K562 (cell line): ENCODE results near the gene RPL29. TPM values are rescaled to one million over a fixed set of nuclear protein-coding genes. Genes with fewer than 3 reads are reported as not detected.

Source experiments
- ATAC-seq: fragments of 200-7000 bp; cut with Tn5 transposase; 3 replicates; pipeline ENCODE4 v1.9.1; 2020; ENCODE audit warnings: moderate library complexity
- BruUV-seq: library from RNA; stranded (reverse); fragments of 400-500 nt; replicated peaks from 2 replicates; lab custom pipeline; 2021; lab: Mats Ljungman, UMichigan
- CTCF ChIA-PET: fragments of 300-600 bp; formaldehyde crosslinking; extraction: SDS; loops from one replicate; lab custom pipeline; 2021; ENCODE audit warnings: low intra/inter-chr PET ratio; lab: Yijun Ruan, JAX
- POLR2A ChIA-PET: fragments of 300-600, 350-650 bp; sonication (Branson Sonifier 250); formaldehyde crosslinking; extraction: SDS; loops from one replicate; lab custom pipeline; 2021; ENCODE audit warnings: antibody characterized with exemption, inconsistent platforms; lab: Yijun Ruan, JAX
- DNase-seq, 4 experiments: peaks; one replicate each; pipeline versions ENCODE4 v3.0.0 to v3.0.0-alpha.2; 2011 to 2018; ENCODE audit warnings: low spot score in 3 of 4, mixed read lengths in 3 of 4; ENCODE audit errors: extremely low read depth in 1 of 4
- FAIRE-seq: peaks from 2 replicates; lab custom pipeline; 2011; peaks lifted over from hg19 to GRCh38; lab: Jason Lieb, UNC
- H2AFZ ChIP-seq: 2 replicates; pipeline ENCODE4 v1.6.0; 2011; ENCODE audit warnings: low read depth, low read length, control low read depth, inconsistent platforms
- H3K27ac ChIP-seq: fragments of 200-600 bp; 3 replicates; pipeline ENCODE4 v1.8.0; 2011; ENCODE audit warnings: low read depth, mild to moderate bottlenecking, control low read depth, inconsistent platforms, low read length, moderate library complexity, mixed read lengths; ENCODE audit errors: extremely low read depth
- H3K27me3 ChIP-seq, 2 experiments: fragments of 300-600 bp in 1 of 2; 2 replicates in 1 of 2; 3 replicates in 1 of 2; pipeline versions ENCODE4 v1.6.0 to v1.8.0; 2011; ENCODE audit warnings: inconsistent platforms in 2 of 2, low read length in 2 of 2, mild to moderate bottlenecking in 1 of 2, mixed read lengths in 1 of 2, moderate library complexity in 1 of 2; ENCODE audit not compliant: control insufficient read depth in 2 of 2, insufficient read depth in 2 of 2
- H3K36me3 ChIP-seq: fragments of 300-600 bp; 3 replicates; pipeline ENCODE4 v1.8.0; 2011; ENCODE audit warnings: mild to moderate bottlenecking, low read length, inconsistent platforms; ENCODE audit not compliant: control insufficient read depth, insufficient read depth
- H3K4me1 ChIP-seq, 2 experiments: fragments of 200-600 bp in 1 of 2; replicated peaks in 1 of 2; 2 replicates in 1 of 2; 3 replicates in 1 of 2; pipeline versions ENCODE4 v1.5.1 to v1.8.0; 2011; ENCODE audit warnings: inconsistent platforms in 2 of 2, low read length in 2 of 2, mild to moderate bottlenecking in 1 of 2, mixed read lengths in 1 of 2, moderate library complexity in 1 of 2; ENCODE audit not compliant: control insufficient read depth in 2 of 2, insufficient read depth in 2 of 2
- H3K4me2 ChIP-seq: 2 replicates; pipeline ENCODE4 v1.6.1; 2011; ENCODE audit warnings: low read length, control low read depth, inconsistent platforms, mixed read lengths; ENCODE audit not compliant: insufficient read depth
- H3K4me3 ChIP-seq: fragments of 200-600 bp; sonication (generic), shearing (Covaris generic); 2 replicates; pipeline ENCODE4 v1.5.1; 2016; ENCODE audit warnings: control low read depth, inconsistent platforms
- H3K79me2 ChIP-seq: fragments of 200-600 bp; 3 replicates; pipeline ENCODE4 v1.8.0; 2011; ENCODE audit warnings: low read length, inconsistent platforms; ENCODE audit not compliant: control insufficient read depth, insufficient read depth
- H3K9ac ChIP-seq, 2 experiments: 2 replicates each; pipeline versions ENCODE4 v1.6.0 to v1.6.1; 2011; ENCODE audit warnings: low read depth in 2 of 2, low read length in 2 of 2, control low read depth in 1 of 2, inconsistent platforms in 1 of 2, mild to moderate bottlenecking in 1 of 2, mixed read lengths in 1 of 2; ENCODE audit not compliant: insufficient read depth in 1 of 2
- H3K9me1 ChIP-seq: one replicate; pipeline ENCODE4 v1.6.0; 2011; ENCODE audit warnings: inconsistent platforms, mild to moderate bottlenecking, low read length, moderate library complexity; ENCODE audit not compliant: control insufficient read depth, insufficient read depth
- H3K9me3 ChIP-seq: replicated peaks from 2 replicates; pipeline ENCODE4 v1.5.1; 2011; ENCODE audit warnings: low read depth, low read length, inconsistent platforms; ENCODE audit not compliant: control insufficient read depth, insufficient read depth
- H4K20me1 ChIP-seq: replicated peaks from 2 replicates; pipeline ENCODE4 v1.6.1; 2011; ENCODE audit warnings: low read length, inconsistent platforms, mixed read lengths; ENCODE audit not compliant: control insufficient read depth, insufficient read depth
- ATF1 ChIP-seq, 2 experiments: fragments of 450-650 bp in 1 of 2; IDR thresholded peaks; 2 replicates each; pipeline ENCODE4 v1.6.1; 2016; ENCODE audit warnings: missing compliant biosample characterization in 1 of 2, missing genetic modification characterization in 1 of 2
- EZH2 ChIP-seq: IDR thresholded peaks from 2 replicates; pipeline ENCODE4 v1.6.1; 2012; ENCODE audit warnings: low read depth, mild to moderate bottlenecking, inconsistent platforms, low read length, borderline replicate concordance
- HDAC8 ChIP-seq: fragments of 450-650 bp; IDR thresholded peaks from 2 replicates; pipeline ENCODE4 v1.6.1; 2016; ENCODE audit warnings: mild to moderate bottlenecking, missing genetic modification characterization, moderate library complexity, missing compliant biosample characterization
- HMGXB4 ChIP-seq: sonication (generic); formaldehyde crosslinking; IDR thresholded peaks from 2 replicates; pipeline ENCODE4 v1.8.1; 2023; ENCODE audit warnings: mild to moderate bottlenecking, missing genetic modification reagents
- HNRNPH1 ChIP-seq: fragments of 200-400 bp; formaldehyde crosslinking; optimal IDR thresholded peaks from 2 replicates; pipeline ENCODE3; 2017; ENCODE audit warnings: low read depth, mild to moderate bottlenecking, low read length, moderate library complexity
- JUNB ChIP-seq: fragments of 450-650 bp; formaldehyde crosslinking; conservative IDR thresholded peaks from 2 replicates; pipeline ENCODE4 v1.4.0; 2020; ENCODE audit warnings: mild to moderate bottlenecking
- L3MBTL2 ChIP-seq: fragments of 450-650 bp; IDR thresholded peaks from 2 replicates; pipeline ENCODE4 v1.6.1; 2016; ENCODE audit warnings: mild to moderate bottlenecking, moderate library complexity
- MCM2 ChIP-seq: fragments of 450-650 bp; IDR thresholded peaks from 2 replicates; pipeline ENCODE4 v1.6.1; 2017; ENCODE audit warnings: low read depth, mild to moderate bottlenecking
- NBN ChIP-seq: fragments of 450-650 bp; IDR thresholded peaks from 2 replicates; pipeline ENCODE4 v1.6.1; 2016; ENCODE audit warnings: low read depth, mild to moderate bottlenecking
- TFAP4 ChIP-seq: sonication (generic); formaldehyde crosslinking; IDR thresholded peaks from 2 replicates; pipeline ENCODE4 v1.8.0; 2022; ENCODE audit warnings: missing genetic modification reagents, mild to moderate bottlenecking, moderate library complexity, borderline replicate concordance
- ZEB2 ChIP-seq: fragments of 450-650 bp; IDR thresholded peaks from 2 replicates; pipeline ENCODE4 v1.6.1; 2016
- ZNF398 ChIP-seq: fragments of 250-450 bp; sonication (Bioruptor Pico); IDR thresholded peaks from 2 replicates; pipeline ENCODE4 v1.8.0; 2021; ENCODE audit warnings: moderate library complexity, mild to moderate bottlenecking, inconsistent platforms
- ZNF408 ChIP-seq: fragments of 250-450 bp; sonication (Bioruptor Pico); IDR thresholded peaks from 2 replicates; pipeline ENCODE4 v1.4.0; 2020; ENCODE audit warnings: low read depth, mild to moderate bottlenecking, moderate library complexity
- WGBS: fragments of 100-300 bp; shearing (Covaris generic); methylation state at CpG from one replicate; pipeline ENCODE4 v1.1.6; 2016; ENCODE audit warnings: low coverage, mixed read lengths; ENCODE audit not compliant: insufficient coverage; ENCODE audit errors: missing lambda C conversion rate; 5-methylcytosine and 5-hydroxymethylcytosine counted together
- in situ Hi-C: fragments of 300-500 bp; cut with MboI; formaldehyde crosslinking; loops from 4 replicates; pipeline ENCODE4 v1.15.0; 2018; ENCODE audit warnings: inconsistent platforms, mixed read lengths
- intact Hi-C: fragments of 100-400 bp; cut with micrococcal nuclease; formaldehyde crosslinking; loops from 2 replicates; pipeline ENCODE4 v1.14.2; 2022
- polyA plus RNA-seq, 8 experiments: library from polyadenylated mRNA; depleted of rRNA in 4 of 8; stranded (reverse) in 5 of 8; unstranded in 3 of 8; fragments of >200 nt; fragmentation: Nextera tagmentation in 2 of 8; fragmentation: Illumina TruSeq in 1 of 8; extraction: Ambion mirVana in 2 of 8; extraction: Trizol in 1 of 8; gene quantifications; 2 replicates each; pipeline versions ENCODE4 v1.2.1 to v1.2.3, GENCODE V29; 2011 to 2014; ENCODE audit warnings: inconsistent platforms in 1 of 8, missing spikeins in 1 of 8
- total RNA-seq, 7 experiments: library from RNA; depleted of rRNA in 6 of 7; stranded (reverse); fragments of >200 nt in 6 of 7; fragmentation: Illumina TruSeq in 2 of 7; extraction: Trizol in 2 of 7; gene quantifications; 2 replicates each; pipeline versions ENCODE4 v1.2.1 to v1.2.3, GENCODE V29; 2011 to 2021; ENCODE audit warnings: low replicate concordance in 1 of 7
- TF ChIP-seq, protein P1 (sequence below): fragments of 450-650 bp; formaldehyde crosslinking; IDR thresholded peaks from 2 replicates; pipeline ENCODE4 v1.4.0; 2020; ENCODE audit warnings: mild to moderate bottlenecking

Gene RPL29
- total and polyA plus RNA-seq, 9 of the 15 experiments (the other 6 are each of a cell fraction or from before 2014, with no cell fraction given) = 568 to 1,475 (median 1,104) TPM

DNA sequence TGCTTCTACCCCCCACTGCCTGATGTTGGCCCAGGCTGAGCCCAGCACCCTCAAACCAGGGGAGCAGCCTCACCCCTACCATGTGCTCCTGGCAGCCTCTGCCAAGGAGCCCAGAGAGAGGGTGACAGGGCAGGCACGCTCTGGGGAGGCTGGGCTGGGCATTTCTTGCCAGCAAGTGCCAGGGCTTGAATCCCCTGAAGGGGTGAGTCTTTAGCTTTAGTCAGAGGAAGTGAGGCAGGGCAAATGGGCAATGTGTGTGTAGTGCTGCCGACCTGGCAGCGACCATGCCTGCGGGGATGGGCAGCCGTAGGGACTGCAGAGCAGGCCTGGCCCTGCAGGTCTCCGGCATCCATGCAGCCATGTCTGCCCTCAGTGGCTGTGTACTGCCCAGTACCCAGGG, 42.5 kb upstream of the RPL29 start:
- intact Hi-C loops (no loop called here), in situ Hi-C loops (no loop called here)
- peaks cover 0 to 9% of the 10 kb centered on the region in 2 experiments; a peak in 2 of 5 replicates for H3K4me1 ChIP-seq
- H3K4me2 ChIP-seq = no peak overlapping the region
- no peaks in the 10 kb centered on the region for H3K36me3 ChIP-seq
- no peak overlapping the region for H3K4me3 ChIP-seq
- H3K9me1 ChIP-seq = no peaks in the 10 kb centered on the region
- no peak for TF ChIP-seq EZH2
- TF ChIP-seq, protein P1, sequence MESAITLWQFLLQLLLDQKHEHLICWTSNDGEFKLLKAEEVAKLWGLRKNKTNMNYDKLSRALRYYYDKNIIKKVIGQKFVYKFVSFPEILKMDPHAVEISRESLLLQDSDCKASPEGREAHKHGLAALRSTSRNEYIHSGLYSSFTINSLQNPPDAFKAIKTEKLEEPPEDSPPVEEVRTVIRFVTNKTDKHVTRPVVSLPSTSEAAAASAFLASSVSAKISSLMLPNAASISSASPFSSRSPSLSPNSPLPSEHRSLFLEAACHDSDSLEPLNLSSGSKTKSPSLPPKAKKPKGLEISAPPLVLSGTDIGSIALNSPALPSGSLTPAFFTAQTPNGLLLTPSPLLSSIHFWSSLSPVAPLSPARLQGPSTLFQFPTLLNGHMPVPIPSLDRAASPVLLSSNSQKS (CRISPR knock-in tag) = no peak
- TF ChIP-seq JUNB (CRISPR knock-in tag) = no peak
- no peak for TF ChIP-seq ZNF398 (CRISPR knock-in tag)
- no peak for TF ChIP-seq HDAC8 (tag)
- no peak for TF ChIP-seq ATF1 (CRISPR knock-in tag; IDR thresholded peaks at IDR 0.05)
- no peak for TF ChIP-seq ATF1 (tag; IDR thresholded peaks at IDR 0.05)
- no peak for TF ChIP-seq MCM2
- no peak for TF ChIP-seq NBN
- no peak for TF ChIP-seq HNRNPH1
- no peak for TF ChIP-seq ZNF408 (CRISPR knock-in tag)
- TF ChIP-seq HMGXB4 (CRISPR knock-in tag) = no peak
- TF ChIP-seq TFAP4 (CRISPR knock-in tag) = no peak
- TF ChIP-seq ZEB2 = no peak
- TF ChIP-seq L3MBTL2 = no peak
- no peaks in the 10 kb centered on the region for H3K9me3 ChIP-seq
- 50% methylated on average over 5 of the region's 6 CpGs for WGBS
- no TSS peak for BruUV-seq
- FAIRE-seq (no peak), DNase-seq (no peak), ATAC-seq (no peak)
- H3K27me3 ChIP-seq = peaks cover 0 to 22% of the 10 kb centered on the region in 2 experiments; a peak in 2 of 5 replicates
- H2AFZ ChIP-seq = no peak overlapping the region
- no peaks in the 10 kb centered on the region for H3K79me2 ChIP-seq
- no peaks in the 10 kb centered on the region; the same call in 1 of the 2 replicates for H4K20me1 ChIP-seq
- ChIA-PET CTCF (interaction anchor here (0.5 kb wide), 1 partner anchor 955 kb away, joined by 3 read pairs; no protein-coding TSS in a partner anchor), POLR2A (interaction anchor here (0.6 to 0.7 kb wide), 2 partner anchors 10 to 353 kb away, joined by 3 to 5 read pairs; no protein-coding TSS in a partner anchor)
- H3K27ac ChIP-seq = no peak overlapping the region
- no peak overlapping the region; a peak in 1 of 4 replicates for H3K9ac ChIP-seq
